ENCODE measurements around the gene TMEM272. TPM values are rescaled to one million over a fixed set of nuclear protein-coding genes. Genes with fewer than 3 reads are reported as not detected.

Gene TMEM272
- total RNA-seq: 1 to 10 TPM in 4 of 10 donors, under 1 TPM in 6; 0.32 to 2.7 (median 0.77) TPM
- under 1 TPM; 0.09 to 0.37 TPM for polyA plus RNA-seq
- long read RNA-seq, donor 1, partial matches to known transcripts: 1 of 1 reads
- long read RNA-seq, donor 1, other reads (novel, unspliced or antisense): 0 of 1 reads
- long read RNA-seq, donor 2, partial matches to known transcripts: 0 of 1 reads
- long read RNA-seq, donor 2, other reads (novel, unspliced or antisense): 1 of 1 reads
- long read RNA-seq, donor 3, partial matches to known transcripts: 0 of 1 reads
- long read RNA-seq, donor 3, other reads (novel, unspliced or antisense): 1 of 1 reads

GRCh38 chr13:51844862-51845573, at the start of gene TMEM272:
TMEM272 (minus strand) TSS chr13:51845177; CDS start chr13:51838530, 6,647 bp downstream.
- Histone ChIP-seq H3K27me3 (no peaks in the 10 kb centered on the region), H3K27ac (no peak within 1 kb of the TSS), H3K4me3 (peak within 1 kb of the TSS in 5 of 10 donors; percentile 2 to 29 (median 15)), H3K4me1 (peaks cover 0 to 22% (median 6%) of the 10 kb centered on the region in 9 donors), H3K9me3 (no peaks in the 10 kb centered on the region), H3K36me3 (no peaks in the 10 kb centered on the region)
- peak; percentile 70 to 95 (median 90) for TF ChIP-seq CTCF (IDR thresholded peaks at IDR 0.05)
- intact Hi-C loops (cut with DNase I): loop anchor here in 4 of 10 donors (5.0 to 10.0 kb wide), 2 partner anchors 280 to 282 kb away; partner anchors contain the start of gene NEK5 (in 4 of the 4)
- DNase-seq (peak; percentile 31 to 61), ATAC-seq (peak; percentile 54 to 87 (median 82))
- 35 to 39% methylated on average over 20 of the region's 20 CpGs for WGBS, 2 donors

- H3K27ac ChIP-seq: no peak overlapping the region
- DNase-seq (no peak), ATAC-seq (no peak)
- H3K9me3 ChIP-seq: no peaks in the 10 kb centered on the region
- no peaks in the 10 kb centered on the region for H3K4me1 ChIP-seq
- 94 to 98% methylated on average over 4 of the region's 4 CpGs for WGBS, 2 donors
- no peaks in the 10 kb centered on the region for H3K27me3 ChIP-seq
- intact Hi-C loops (cut with DNase I): loop anchor here in 3 of 10 donors (2.0 to 10.0 kb wide), 3 partner anchors 231 to 233 kb away; partner anchors contain the start of gene NEK5 (in 2 of the 3)
- no peak overlapping the region for H3K4me3 ChIP-seq
- no peaks in the 10 kb centered on the region for H3K36me3 ChIP-seq
- no peak for TF ChIP-seq CTCF (IDR thresholded peaks at IDR 0.05)
Measured at GRCh38 chr13:51894239-51894638, 49.3 kb upstream of the TMEM272 start.

- intact Hi-C loops (cut with DNase I): loop anchor here in 2 of 10 donors (5.0 to 10.0 kb wide), 2 partner anchors 232 to 235 kb away; partner anchors contain the start of gene NEK5 (in 2 of the 2)
- no peak for TF ChIP-seq CTCF (IDR thresholded peaks at IDR 0.05)
- DNase-seq: no peak
- WGBS, 2 donors: 71 to 72% methylated on average over 3 of the region's 3 CpGs
- ATAC-seq: no peak
- Histone ChIP-seq H3K9me3 (no peaks in the 10 kb centered on the region), H3K27ac (no peak overlapping the region), H3K4me1 (no peaks in the 10 kb centered on the region), H3K4me3 (no peak overlapping the region), H3K36me3 (no peaks in the 10 kb centered on the region), H3K27me3 (no peaks in the 10 kb centered on the region)
Measured at GRCh38 chr13:51892657-51893056, 47.7 kb upstream of the TMEM272 start.

GRCh38 chr13:51887468-51887867, 42.5 kb upstream of the TMEM272 start:
- no peaks in the 10 kb centered on the region for H3K9me3 ChIP-seq
- H3K4me3 ChIP-seq: no peak overlapping the region
- ATAC-seq (no peak), DNase-seq (no peak)
- TF ChIP-seq CTCF (IDR thresholded peaks at IDR 0.05): no peak
- H3K4me1 ChIP-seq: no peaks in the 10 kb centered on the region
- H3K36me3 ChIP-seq: no peaks in the 10 kb centered on the region
- no peak overlapping the region for H3K27ac ChIP-seq
- intact Hi-C loops (cut with DNase I): no loop called here
- WGBS, 2 donors: 67 to 69% methylated on average over 2 of the region's 2 CpGs
- no peaks in the 10 kb centered on the region for H3K27me3 ChIP-seq
